GM12892 (cell line): ENCODE results near the gene DCTN4.

Source experiments
- POLR2A ChIP-seq: IDR thresholded peaks from 2 replicates; pipeline ENCODE4 v1.6.1; 2011; ENCODE audit warnings: low read depth, low read length, control low read depth
- POLR2AphosphoS5 ChIP-seq: IDR thresholded peaks from 2 replicates; pipeline ENCODE4 v1.6.1; 2011; ENCODE audit warnings: low read depth, low read length, control low read depth
- TAF1 ChIP-seq: IDR thresholded peaks from 2 replicates; pipeline ENCODE4 v1.6.1; 2011; ENCODE audit warnings: low read depth, mild to moderate bottlenecking, control low read depth, low read length, borderline replicate concordance

- TF ChIP-seq POLR2A, result no peak
- no peak for TF ChIP-seq POLR2AphosphoS5
- TF ChIP-seq TAF1, result no peak
Measured at GRCh38 chr5:150779397-150780186, 20.8 kb upstream of the DCTN4 start.
